GM23338 (cell line): Measurements from ENCODE around the gene CLEC2D.

Experiments
- CREB1 ChIP-seq: fragments of 250-450 bp; sonication (Bioruptor Pico); IDR thresholded peaks from 2 replicates; pipeline ENCODE4 v1.5.0; 2020; ENCODE audit warnings: low read depth, mild to moderate bottlenecking, moderate library complexity
- EZH2 ChIP-seq: fragments of 200-600 bp; sonication (generic); IDR thresholded peaks from one replicate; pipeline ENCODE4 v1.8.0; 2017; ENCODE audit warnings: antibody characterized with exemption, mild to moderate bottlenecking, low read depth; ENCODE audit not compliant: unreplicated experiment
- EZH2phosphoT487 ChIP-seq: fragments of 200-600 bp; sonication (generic); IDR thresholded peaks from one replicate; pipeline ENCODE4 v1.8.1; 2018; ENCODE audit warnings: antibody characterized with exemption; ENCODE audit not compliant: unreplicated experiment
- NANOG ChIP-seq: IDR thresholded peaks from 2 replicates; pipeline ENCODE4 v1.6.1; 2016; ENCODE audit warnings: antibody characterized with exemption, borderline replicate concordance
- POLR2AphosphoS5 ChIP-seq: IDR thresholded peaks from 2 replicates; pipeline ENCODE4 v1.6.1; 2016; ENCODE audit warnings: antibody characterized with exemption, low read depth
- STAT1 ChIP-seq: IDR thresholded peaks from one replicate; pipeline ENCODE4 v1.6.1; 2016; ENCODE audit warnings: antibody characterized with exemption; ENCODE audit not compliant: unreplicated experiment
- ZNF114 ChIP-seq: fragments of 250-450 bp; sonication (Bioruptor Pico); IDR thresholded peaks from 2 replicates; pipeline ENCODE4 v1.5.0; 2020; ENCODE audit warnings: mild to moderate bottlenecking, moderate library complexity
- ZNF331 ChIP-seq: fragments of 250-450 bp; sonication (Bioruptor Pico); IDR thresholded peaks from 2 replicates; pipeline ENCODE4 v1.5.0; 2020; ENCODE audit warnings: low read depth, mild to moderate bottlenecking, moderate library complexity
- TF ChIP-seq, protein P1 (sequence below), 2 experiments: fragments of 200-600 bp in 1 of 2; sonication (generic) in 1 of 2; conservative IDR thresholded peaks; 2 replicates each; pipeline versions ENCODE4 v1.5.1 to v1.6.1; 2016 to 2017; ENCODE audit warnings: antibody characterized with exemption in 2 of 2, low read depth in 2 of 2, mild to moderate bottlenecking in 2 of 2, moderate library complexity in 1 of 2
- TF ChIP-seq, protein P2 (sequence below): IDR thresholded peaks from one replicate; pipeline ENCODE4 v1.6.1; 2018; ENCODE audit warnings: antibody characterized with exemption; ENCODE audit not compliant: unreplicated experiment
- TF ChIP-seq, protein P3 (sequence below): IDR thresholded peaks from 2 replicates; pipeline ENCODE4 v1.6.1; 2016; ENCODE audit warnings: antibody characterized with exemption

DNA sequence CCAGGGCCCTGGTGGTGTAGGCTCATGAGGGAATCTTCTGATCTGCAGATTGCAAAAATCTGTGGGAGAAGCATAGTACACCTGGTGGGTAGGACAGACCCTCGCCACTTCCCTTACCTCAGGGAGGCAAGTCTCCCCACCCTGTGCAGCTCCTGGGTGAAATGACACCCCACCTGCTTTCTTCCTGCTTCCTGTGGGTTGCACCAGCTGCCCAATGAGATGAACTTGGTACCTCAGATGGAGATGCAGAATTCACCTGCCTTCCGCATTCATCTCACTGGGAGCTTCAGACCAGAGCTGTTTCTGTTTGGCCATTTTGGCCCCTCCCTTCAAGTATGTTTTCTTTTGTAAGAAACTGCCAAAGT lies 4.7 kb downstream of the CLEC2D start:
- TF ChIP-seq, protein P1, sequence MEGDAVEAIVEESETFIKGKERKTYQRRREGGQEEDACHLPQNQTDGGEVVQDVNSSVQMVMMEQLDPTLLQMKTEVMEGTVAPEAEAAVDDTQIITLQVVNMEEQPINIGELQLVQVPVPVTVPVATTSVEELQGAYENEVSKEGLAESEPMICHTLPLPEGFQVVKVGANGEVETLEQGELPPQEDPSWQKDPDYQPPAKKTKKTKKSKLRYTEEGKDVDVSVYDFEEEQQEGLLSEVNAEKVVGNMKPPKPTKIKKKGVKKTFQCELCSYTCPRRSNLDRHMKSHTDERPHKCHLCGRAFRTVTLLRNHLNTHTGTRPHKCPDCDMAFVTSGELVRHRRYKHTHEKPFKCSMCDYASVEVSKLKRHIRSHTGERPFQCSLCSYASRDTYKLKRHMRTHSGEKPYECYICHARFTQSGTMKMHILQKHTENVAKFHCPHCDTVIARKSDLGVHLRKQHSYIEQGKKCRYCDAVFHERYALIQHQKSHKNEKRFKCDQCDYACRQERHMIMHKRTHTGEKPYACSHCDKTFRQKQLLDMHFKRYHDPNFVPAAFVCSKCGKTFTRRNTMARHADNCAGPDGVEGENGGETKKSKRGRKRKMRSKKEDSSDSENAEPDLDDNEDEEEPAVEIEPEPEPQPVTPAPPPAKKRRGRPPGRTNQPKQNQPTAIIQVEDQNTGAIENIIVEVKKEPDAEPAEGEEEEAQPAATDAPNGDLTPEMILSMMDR (conservative IDR thresholded peaks at IDR 0.05; ENCODE audit: low read depth in 2 of 2), result no peak
- no peak for TF ChIP-seq ZNF331 (CRISPR knock-in tag)
- no peak for TF ChIP-seq POLR2AphosphoS5
- TF ChIP-seq STAT1, result no peak
- no peak for TF ChIP-seq CREB1 (CRISPR knock-in tag)
- TF ChIP-seq EZH2, result no peak
- TF ChIP-seq EZH2phosphoT487, result no peak
- TF ChIP-seq, protein P2, sequence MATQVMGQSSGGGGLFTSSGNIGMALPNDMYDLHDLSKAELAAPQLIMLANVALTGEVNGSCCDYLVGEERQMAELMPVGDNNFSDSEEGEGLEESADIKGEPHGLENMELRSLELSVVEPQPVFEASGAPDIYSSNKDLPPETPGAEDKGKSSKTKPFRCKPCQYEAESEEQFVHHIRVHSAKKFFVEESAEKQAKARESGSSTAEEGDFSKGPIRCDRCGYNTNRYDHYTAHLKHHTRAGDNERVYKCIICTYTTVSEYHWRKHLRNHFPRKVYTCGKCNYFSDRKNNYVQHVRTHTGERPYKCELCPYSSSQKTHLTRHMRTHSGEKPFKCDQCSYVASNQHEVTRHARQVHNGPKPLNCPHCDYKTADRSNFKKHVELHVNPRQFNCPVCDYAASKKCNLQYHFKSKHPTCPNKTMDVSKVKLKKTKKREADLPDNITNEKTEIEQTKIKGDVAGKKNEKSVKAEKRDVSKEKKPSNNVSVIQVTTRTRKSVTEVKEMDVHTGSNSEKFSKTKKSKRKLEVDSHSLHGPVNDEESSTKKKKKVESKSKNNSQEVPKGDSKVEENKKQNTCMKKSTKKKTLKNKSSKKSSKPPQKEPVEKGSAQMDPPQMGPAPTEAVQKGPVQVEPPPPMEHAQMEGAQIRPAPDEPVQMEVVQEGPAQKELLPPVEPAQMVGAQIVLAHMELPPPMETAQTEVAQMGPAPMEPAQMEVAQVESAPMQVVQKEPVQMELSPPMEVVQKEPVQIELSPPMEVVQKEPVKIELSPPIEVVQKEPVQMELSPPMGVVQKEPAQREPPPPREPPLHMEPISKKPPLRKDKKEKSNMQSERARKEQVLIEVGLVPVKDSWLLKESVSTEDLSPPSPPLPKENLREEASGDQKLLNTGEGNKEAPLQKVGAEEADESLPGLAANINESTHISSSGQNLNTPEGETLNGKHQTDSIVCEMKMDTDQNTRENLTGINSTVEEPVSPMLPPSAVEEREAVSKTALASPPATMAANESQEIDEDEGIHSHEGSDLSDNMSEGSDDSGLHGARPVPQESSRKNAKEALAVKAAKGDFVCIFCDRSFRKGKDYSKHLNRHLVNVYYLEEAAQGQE, result no peak
- TF ChIP-seq NANOG, result no peak
- no peak for TF ChIP-seq ZNF114 (CRISPR knock-in tag)
- TF ChIP-seq, protein P3, sequence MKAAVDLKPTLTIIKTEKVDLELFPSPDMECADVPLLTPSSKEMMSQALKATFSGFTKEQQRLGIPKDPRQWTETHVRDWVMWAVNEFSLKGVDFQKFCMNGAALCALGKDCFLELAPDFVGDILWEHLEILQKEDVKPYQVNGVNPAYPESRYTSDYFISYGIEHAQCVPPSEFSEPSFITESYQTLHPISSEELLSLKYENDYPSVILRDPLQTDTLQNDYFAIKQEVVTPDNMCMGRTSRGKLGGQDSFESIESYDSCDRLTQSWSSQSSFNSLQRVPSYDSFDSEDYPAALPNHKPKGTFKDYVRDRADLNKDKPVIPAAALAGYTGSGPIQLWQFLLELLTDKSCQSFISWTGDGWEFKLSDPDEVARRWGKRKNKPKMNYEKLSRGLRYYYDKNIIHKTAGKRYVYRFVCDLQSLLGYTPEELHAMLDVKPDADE, result no peak
